NCI-H524 (cell line): ENCODE data around the gene SSBP4.

Experiments used
- DNase-seq, 2 experiments: peaks; one replicate each; lab custom pipeline; 2025; lab: John Stamatoyannopoulos, UW

The SSBP4 gene

GRCh38 chr19:18444513-18444912, 25.3 kb downstream of the SSBP4 start:
- no peak for DNase-seq

GRCh38 chr19:18445262-18445948, 26.2 kb downstream of the SSBP4 start:
- DNase-seq = no peak

DNA sequence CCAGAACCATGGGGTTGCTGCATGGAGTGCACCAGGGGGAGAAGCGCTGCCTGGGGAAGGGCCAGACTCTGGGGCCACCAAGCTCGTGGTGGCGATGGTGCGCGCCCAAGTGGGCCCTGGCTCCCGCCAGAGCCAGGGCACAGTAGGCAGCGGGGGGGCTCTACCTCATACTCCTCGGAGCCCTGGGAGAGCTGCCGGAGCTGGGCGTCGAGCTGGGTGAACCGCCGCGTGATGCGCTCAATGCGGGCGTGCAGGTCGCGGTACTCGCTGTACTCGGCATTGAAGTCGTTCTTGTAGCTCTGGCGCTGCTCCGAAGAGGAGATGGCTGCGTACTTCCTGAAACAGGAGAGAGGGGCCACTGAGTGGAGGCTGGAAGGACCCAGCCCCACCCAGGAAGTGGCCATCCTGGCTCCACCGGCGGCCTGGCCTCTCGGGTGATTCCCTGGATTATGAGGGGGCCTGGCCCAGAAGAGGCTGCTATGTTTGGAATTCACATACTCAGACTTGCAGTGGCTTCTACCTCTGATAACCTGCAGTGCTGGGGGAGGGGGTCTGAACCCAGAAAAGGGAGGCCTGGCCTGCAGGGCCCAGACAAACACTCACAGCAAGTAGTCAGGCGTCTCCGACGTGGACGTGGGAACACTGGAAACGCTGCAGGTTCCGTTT, 27.1 kb downstream of the SSBP4 start:
- no peak for DNase-seq

- DNase-seq = no peak
These were observed 27.7 kb downstream of the SSBP4 start for GRCh38 chr19:18446811-18447359.

- peak; percentile 69 to 87 for DNase-seq
These were observed 30.4 kb downstream of the SSBP4 start for GRCh38 chr19:18449552-18449951.

DNA sequence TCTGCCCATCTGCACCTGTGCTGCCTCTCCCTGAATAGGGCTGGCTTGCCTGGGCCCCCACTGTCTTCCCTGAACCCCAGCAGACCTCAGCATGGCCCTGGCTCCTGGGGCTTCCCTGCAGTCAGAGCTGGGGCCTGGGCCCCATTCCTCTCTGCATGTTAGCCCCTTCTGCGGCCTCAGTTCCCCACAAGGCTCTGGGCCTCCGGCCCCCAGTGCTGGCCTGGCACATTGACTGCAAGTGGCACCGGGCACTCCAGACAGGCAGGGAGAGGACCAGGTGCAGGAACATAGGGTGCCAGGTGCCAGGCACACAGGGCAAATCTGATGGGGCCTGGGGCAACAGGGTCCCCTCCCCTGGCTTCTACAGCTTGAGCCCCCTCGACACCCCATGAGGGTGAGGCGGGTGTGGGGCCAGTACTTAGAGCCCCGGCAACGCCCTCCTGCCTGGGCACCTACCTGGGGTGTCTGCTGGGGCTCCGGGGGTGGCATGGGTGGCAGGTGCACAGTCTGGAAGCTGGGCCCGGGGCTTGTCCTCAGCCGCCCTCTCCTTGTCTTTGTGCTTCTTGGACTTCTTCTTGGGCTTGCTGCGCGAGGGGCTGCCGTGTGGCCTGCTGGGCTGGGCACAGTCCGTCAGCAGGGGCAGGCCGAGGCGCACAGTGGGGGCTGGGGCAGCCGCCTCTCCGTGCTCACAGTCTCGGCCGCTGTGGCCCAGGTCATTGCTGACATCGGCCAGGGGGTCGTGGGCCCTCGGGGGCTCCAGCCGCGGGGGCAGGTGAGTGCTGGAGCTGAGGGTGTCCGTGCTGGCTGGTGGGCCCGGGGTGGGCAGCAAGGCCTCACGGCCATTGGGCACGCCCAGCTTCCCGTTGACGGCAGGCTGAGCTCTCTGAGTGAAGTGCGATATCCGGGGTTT, 31.1 kb downstream of the SSBP4 start:
- no peak for DNase-seq

GRCh38 chr19:18450931-18451836, 32.0 kb downstream of the SSBP4 start:
- DNase-seq = peak; percentile 74 to 87

GRCh38 chr19:18452386-18452785, 33.2 kb downstream of the SSBP4 start:
- no peak for DNase-seq

DNA sequence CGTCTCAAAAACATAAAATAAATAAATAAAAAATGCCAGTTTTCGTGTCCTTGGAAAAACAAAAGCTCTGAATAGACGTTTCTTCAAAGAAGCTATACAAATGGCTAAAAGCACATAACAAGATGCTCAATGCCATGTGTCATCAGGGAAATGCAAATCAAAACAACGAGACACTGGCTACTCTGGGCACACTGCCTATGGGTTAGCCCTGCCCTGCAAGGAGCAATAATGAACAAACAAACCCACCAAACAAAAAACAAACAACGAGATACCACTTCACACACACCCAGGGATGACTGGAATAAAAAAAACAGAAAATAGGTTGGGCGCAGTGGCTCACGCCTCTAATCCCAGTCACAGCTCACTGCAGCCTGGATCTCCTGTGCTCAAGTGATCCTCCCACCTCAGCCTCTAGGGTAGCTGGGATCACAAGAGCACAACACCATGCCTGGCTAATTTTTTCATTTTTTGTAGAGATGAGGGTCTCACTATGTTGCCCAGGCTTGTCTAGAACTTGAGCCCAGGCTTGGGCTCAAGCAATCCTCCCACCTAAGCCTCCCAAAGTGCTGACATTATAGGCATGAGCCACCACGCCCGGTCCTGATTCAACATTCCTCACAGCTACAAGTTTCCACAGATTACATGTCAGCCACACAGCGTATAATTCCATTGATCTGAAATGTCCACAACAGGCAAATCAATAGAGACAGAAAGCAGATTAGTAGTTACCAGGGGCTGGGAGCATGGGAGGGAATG, 34.2 kb downstream of the SSBP4 start:
- DNase-seq = no peak

DNA sequence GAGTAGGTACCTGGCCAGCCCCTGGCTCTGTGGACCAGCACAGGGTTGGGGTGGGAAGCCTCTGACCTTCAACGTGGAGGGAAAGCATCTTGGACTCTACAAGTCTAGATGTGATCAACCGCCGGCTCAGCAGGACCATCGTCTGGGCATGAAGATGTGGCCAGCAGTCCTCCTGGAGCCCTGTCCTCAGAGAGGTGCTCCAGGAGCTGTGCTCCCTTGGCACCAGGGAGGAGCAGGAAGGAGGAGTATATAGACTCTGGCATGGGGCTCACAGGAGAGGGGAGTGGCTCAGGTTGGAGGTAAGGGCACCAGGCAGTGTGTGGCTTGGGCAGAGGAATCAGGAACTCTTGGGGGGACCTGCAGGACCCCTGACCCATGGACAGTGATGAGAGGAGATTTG, 37.1 kb downstream of the SSBP4 start:
- no peak for DNase-seq

GRCh38 chr19:18456974-18457373, 37.8 kb downstream of the SSBP4 start:
- no peak for DNase-seq

DNA sequence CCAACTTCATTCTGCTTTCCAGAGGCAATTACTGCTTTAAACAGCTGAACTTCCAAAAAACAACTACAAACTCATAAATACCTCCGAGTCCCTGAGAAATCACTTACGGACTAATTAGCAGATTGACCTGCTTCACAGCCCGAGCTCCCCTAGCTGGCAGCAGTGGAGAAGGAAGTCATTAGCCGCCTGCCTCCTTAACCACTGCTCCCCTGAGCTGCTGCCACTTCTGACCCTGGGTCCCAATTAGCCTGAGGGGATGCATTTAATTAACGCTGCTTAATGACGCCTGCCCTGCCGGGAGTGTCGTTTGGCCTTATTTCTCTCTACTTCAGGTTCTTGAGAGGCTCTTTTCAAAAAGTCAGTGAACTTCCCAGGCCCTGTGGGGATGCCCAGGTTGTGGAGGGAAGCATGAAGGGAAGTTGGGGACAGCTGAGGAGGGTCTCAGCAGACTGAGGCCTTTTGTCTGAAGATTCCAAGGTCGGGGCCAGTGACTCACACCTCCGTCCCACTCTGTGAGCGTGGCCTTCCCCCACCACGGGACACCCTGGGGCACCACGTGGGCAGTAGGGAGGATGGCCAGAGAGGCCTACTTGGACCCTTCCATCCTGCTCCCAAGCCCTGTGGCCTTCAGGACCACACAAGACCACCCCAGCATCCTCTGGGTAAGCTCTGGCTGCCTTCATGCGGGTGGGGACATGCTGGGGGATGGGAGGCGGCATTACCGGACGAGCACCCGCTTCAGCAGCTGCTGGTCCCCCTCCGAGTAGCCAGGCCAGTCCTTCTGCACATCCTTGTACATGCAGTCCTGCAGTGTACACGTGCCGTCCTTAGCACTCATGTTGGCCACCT, 38.5 kb downstream of the SSBP4 start:
- no peak for DNase-seq

DNA sequence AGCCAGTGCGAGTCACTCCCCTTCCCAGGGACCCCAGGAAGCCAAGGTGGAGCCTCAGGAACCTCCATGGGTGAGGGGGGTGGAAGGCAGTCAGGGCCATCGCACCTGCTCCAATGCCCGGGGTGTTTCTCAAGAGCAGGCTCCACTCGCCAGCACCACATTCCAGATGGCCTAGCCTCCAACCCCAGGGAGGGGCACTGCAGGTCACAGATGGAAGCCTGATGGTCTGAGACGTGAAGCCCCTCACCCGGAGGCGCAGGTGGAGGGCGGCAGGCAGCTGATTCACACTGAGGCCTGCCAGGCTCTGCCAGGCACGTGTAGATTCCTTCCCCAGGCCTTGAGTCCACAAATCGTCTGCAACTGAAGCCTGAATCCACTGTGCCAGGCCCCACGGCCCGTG, 41.7 kb downstream of the SSBP4 start:
- DNase-seq = peak in 1 of 2 experiments; percentile 58

DNA sequence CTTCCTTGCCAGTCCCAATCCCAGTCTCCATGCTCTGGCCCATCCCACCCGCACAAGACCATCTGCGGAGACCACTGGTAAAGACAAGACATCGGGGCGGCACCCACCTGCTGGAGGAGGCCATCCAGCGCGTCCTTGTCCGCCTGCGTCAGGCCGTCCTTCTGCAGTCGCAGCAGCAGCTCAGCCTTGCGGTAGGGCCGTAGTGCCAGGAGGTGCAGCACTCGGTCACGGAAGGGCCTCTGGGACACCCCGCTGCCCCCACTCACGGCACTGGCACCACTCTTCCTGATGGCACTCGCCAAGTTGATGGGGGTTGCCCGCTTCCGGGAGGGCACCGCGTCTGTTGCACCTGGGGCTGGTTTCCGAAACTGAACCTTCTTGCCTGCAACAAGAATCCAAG, 42.3 kb downstream of the SSBP4 start:
- no peak for DNase-seq

- DNase-seq = no peak
These were observed 45.4 kb downstream of the SSBP4 start for GRCh38 chr19:18464646-18465045.

- DNase-seq = no peak
These were observed 46.2 kb downstream of the SSBP4 start for GRCh38 chr19:18465214-18465963.

DNA sequence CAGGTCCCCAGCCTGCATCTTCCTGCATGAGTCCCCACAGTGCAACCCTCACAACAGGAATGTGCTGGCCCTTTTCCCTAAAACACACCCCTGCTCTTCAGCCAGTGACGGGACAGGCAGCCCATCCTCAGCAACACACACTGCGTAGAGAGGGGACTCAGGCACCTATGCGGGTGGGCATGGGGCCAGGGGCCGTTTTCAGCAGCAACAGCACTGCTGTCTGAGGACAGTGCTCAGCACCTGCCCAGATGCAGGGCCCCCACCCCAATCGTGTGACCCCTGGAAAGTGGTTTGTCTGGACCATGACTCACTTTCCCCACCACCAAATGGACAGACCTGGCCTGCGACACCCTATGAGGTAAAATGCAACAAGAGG, 46.8 kb downstream of the SSBP4 start:
- no peak for DNase-seq

- no peak for DNase-seq
These were observed 47.2 kb downstream of the SSBP4 start for GRCh38 chr19:18466354-18466753.

DNA sequence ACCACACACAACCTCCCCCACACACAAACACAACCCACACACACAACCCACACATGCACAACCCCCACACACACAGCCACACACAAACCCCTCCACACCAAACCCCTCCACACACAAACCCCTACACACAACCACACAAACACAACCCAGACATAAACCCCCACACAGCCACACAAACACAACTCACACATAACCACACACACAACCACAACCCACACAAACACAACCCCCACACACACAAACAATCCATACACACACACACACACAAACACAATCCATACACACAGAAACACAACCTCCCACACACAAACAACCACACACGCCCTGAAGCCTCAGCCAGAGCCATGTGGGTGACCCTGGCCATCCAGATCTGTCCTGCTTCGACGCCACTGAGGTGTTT, 48.8 kb downstream of the SSBP4 start:
- DNase-seq = no peak
